GM12878 (cell line): Measurements from ENCODE around the gene GPR119. TPM values are rescaled to one million over a fixed set of nuclear protein-coding genes. Genes with fewer than 3 reads are reported as not detected.

ENCODE experiments used
- ASH2L ChIP-seq: fragments of 300-600, 200-600 bp; sonication (generic); IDR thresholded peaks from 2 replicates; pipeline ENCODE4 v1.6.1; 2017; ENCODE audit warnings: low read depth, mild to moderate bottlenecking, borderline replicate concordance
- ATF7 ChIP-seq: fragments of 450-650 bp; IDR thresholded peaks from 2 replicates; pipeline ENCODE4 v1.6.1; 2016; ENCODE audit warnings: low read depth, mild to moderate bottlenecking
- CHD4 ChIP-seq: fragments of 200-600 bp; sonication (generic); IDR thresholded peaks from 2 replicates; pipeline ENCODE4 v1.6.1; 2016; ENCODE audit warnings: mild to moderate bottlenecking
- CREM ChIP-seq: IDR thresholded peaks from 2 replicates; pipeline ENCODE4 v1.6.1; 2014; ENCODE audit warnings: antibody characterized with exemption, low read depth
- IKZF1 ChIP-seq: fragments of 450-650 bp; conservative IDR thresholded peaks from 2 replicates; pipeline ENCODE4 v1.6.1; 2017; ENCODE audit warnings: antibody characterized with exemption, mild to moderate bottlenecking
- IKZF2 ChIP-seq, 2 experiments: fragments of 450-650 bp; IDR thresholded peaks; 2 replicates each; pipeline ENCODE4 v1.6.1; 2017; ENCODE audit warnings: mild to moderate bottlenecking in 2 of 2, moderate library complexity in 2 of 2
- MEF2B ChIP-seq: fragments of 450-650 bp; IDR thresholded peaks from 2 replicates; pipeline ENCODE4 v1.6.1; 2018; ENCODE audit warnings: mild to moderate bottlenecking, moderate library complexity; ENCODE audit not compliant: partially characterized antibody, poor library complexity, severe bottlenecking
- PAX8 ChIP-seq: fragments of 450-650 bp; IDR thresholded peaks from 2 replicates; pipeline ENCODE4 v1.6.1; 2017; ENCODE audit warnings: mild to moderate bottlenecking, moderate library complexity
- POLR2AphosphoS5 ChIP-seq: IDR thresholded peaks from 2 replicates; pipeline ENCODE4 v1.6.1; 2011; ENCODE audit warnings: mild to moderate bottlenecking, low read length, inconsistent platforms
- RFX5 ChIP-seq: IDR thresholded peaks from 2 replicates; pipeline ENCODE4 v1.6.1; 2011; ENCODE audit warnings: low read depth, low read length, improper control_type of control experiment
- SMC3 ChIP-seq: IDR thresholded peaks from 2 replicates; pipeline ENCODE4 v1.6.1; 2011; ENCODE audit warnings: low read length, improper control_type of control experiment, borderline replicate concordance
- ZNF207 ChIP-seq: fragments of 450-650 bp; IDR thresholded peaks from 2 replicates; pipeline ENCODE4 v1.6.1; 2014; ENCODE audit warnings: antibody characterized with exemption, mild to moderate bottlenecking, borderline replicate concordance
- ZSCAN29 ChIP-seq: fragments of 450-650 bp; IDR thresholded peaks from 2 replicates; pipeline ENCODE4 v1.6.1; 2017; ENCODE audit warnings: mild to moderate bottlenecking, moderate library complexity
- polyA plus RNA-seq, 11 experiments: library from polyadenylated mRNA; depleted of rRNA in 4 of 11; unstranded in 6 of 11; stranded (reverse) in 5 of 11; fragments of >200 nt; fragmentation: Nextera tagmentation in 4 of 11; fragmentation: Illumina TruSeq in 1 of 11; extraction: Ambion mirVana in 4 of 11; extraction: Trizol in 1 of 11; gene quantifications; 1 replicate in 1 of 11; 2 replicates in 10 of 11; pipeline versions ENCODE4 v1.2.1 to v1.2.3, GENCODE V29; 2011 to 2016; ENCODE audit warnings: inconsistent platforms in 2 of 11, missing spikeins in 2 of 11, low read depth in 1 of 11
- total RNA-seq, 4 experiments: library from RNA; depleted of rRNA in 3 of 4; stranded (reverse); fragments of >200 nt in 3 of 4; fragmentation: Illumina TruSeq in 1 of 4; extraction: Trizol in 1 of 4; gene quantifications; 2 replicates each; pipeline versions ENCODE4 v1.2.1 to v1.2.3, GENCODE V29; 2013 to 2021
- TF ChIP-seq, protein P1 (sequence below): fragments of 450-650 bp; IDR thresholded peaks from 2 replicates; pipeline ENCODE4 v1.6.1; 2017; ENCODE audit warnings: mild to moderate bottlenecking, moderate library complexity
- TF ChIP-seq, protein P2 (sequence below): fragments of 450-650 bp; IDR thresholded peaks from 2 replicates; pipeline ENCODE4 v1.6.1; 2018; ENCODE audit warnings: mild to moderate bottlenecking, low read depth, moderate library complexity; ENCODE audit not compliant: partially characterized antibody
- TF ChIP-seq, protein P3 (sequence below): fragments of 450-650 bp; formaldehyde crosslinking; IDR thresholded peaks from 2 replicates; pipeline ENCODE4 v1.4.0; 2022; ENCODE audit warnings: mild to moderate bottlenecking, moderate library complexity
- TF ChIP-seq, protein P4 (sequence below): fragments of 450-650 bp; IDR thresholded peaks from 2 replicates; pipeline ENCODE4 v1.6.1; 2018; ENCODE audit warnings: borderline replicate concordance, mild to moderate bottlenecking; ENCODE audit not compliant: partially characterized antibody

Gene GPR119
- total and polyA plus RNA-seq, 10 of the 15 experiments (the other 5 are each of a cell fraction or from before 2014, with no cell fraction given), result not detected

DNA sequence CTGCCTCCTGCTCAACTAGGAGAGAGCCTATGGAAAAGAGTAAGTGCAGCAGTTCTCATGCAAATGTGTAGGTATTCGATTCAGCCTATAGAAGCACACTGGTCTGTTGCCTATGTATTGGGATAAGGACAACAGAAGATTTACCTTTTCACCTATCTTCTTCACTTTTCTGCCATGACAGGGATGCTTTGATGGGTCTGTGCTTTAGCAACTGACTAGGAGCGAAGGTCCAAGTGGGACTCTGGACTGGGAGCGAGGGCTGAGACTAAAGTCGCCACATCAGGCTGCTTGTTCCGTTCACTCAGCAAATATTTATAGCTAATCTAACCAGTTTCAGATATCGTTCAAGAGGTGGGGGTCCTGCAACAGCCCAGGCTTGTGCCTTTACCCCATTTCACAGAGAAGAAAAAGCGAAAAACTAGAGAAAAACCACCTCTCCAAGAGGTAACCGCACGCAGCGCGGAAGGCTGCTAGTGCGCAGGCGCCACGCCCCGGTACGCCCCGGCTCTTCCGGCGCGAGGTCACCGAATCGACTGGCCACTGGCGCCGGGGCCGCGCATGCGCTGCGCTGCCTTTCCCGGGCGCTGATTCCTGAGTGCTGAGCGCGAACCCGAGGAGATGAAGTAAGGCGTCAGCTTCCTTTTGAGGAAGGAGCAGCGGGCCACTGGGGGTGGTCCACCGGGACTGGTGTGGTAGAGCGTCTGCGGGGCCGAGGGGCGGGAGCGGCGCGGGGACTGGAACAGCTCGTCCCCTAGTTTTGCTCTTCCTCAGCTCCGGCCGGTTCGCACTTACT lies 16.1 kb upstream of the GPR119 start, which contains the start of gene RBMX2 (continued):
- TF ChIP-seq, protein P1, sequence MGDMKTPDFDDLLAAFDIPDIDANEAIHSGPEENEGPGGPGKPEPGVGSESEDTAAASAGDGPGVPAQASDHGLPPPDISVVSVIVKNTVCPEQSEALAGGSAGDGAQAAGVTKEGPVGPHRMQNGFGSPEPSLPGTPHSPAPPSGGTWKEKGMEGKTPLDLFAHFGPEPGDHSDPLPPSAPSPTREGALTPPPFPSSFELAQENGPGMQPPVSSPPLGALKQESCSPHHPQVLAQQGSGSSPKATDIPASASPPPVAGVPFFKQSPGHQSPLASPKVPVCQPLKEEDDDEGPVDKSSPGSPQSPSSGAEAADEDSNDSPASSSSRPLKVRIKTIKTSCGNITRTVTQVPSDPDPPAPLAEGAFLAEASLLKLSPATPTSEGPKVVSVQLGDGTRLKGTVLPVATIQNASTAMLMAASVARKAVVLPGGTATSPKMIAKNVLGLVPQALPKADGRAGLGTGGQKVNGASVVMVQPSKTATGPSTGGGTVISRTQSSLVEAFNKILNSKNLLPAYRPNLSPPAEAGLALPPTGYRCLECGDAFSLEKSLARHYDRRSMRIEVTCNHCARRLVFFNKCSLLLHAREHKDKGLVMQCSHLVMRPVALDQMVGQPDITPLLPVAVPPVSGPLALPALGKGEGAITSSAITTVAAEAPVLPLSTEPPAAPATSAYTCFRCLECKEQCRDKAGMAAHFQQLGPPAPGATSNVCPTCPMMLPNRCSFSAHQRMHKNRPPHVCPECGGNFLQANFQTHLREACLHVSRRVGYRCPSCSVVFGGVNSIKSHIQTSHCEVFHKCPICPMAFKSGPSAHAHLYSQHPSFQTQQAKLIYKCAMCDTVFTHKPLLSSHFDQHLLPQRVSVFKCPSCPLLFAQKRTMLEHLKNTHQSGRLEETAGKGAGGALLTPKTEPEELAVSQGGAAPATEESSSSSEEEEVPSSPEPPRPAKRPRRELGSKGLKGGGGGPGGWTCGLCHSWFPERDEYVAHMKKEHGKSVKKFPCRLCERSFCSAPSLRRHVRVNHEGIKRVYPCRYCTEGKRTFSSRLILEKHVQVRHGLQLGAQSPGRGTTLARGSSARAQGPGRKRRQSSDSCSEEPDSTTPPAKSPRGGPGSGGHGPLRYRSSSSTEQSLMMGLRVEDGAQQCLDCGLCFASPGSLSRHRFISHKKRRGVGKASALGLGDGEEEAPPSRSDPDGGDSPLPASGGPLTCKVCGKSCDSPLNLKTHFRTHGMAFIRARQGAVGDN, result peak; percentile 35; the same call in 1 of the 2 replicates
- no peak for TF ChIP-seq PAX8
- TF ChIP-seq ATF7, result no peak
- no peak for TF ChIP-seq MEF2B
- TF ChIP-seq CREM, result no peak
- TF ChIP-seq ASH2L, result no peak
- no peak for TF ChIP-seq SMC3
- TF ChIP-seq, protein P2, sequence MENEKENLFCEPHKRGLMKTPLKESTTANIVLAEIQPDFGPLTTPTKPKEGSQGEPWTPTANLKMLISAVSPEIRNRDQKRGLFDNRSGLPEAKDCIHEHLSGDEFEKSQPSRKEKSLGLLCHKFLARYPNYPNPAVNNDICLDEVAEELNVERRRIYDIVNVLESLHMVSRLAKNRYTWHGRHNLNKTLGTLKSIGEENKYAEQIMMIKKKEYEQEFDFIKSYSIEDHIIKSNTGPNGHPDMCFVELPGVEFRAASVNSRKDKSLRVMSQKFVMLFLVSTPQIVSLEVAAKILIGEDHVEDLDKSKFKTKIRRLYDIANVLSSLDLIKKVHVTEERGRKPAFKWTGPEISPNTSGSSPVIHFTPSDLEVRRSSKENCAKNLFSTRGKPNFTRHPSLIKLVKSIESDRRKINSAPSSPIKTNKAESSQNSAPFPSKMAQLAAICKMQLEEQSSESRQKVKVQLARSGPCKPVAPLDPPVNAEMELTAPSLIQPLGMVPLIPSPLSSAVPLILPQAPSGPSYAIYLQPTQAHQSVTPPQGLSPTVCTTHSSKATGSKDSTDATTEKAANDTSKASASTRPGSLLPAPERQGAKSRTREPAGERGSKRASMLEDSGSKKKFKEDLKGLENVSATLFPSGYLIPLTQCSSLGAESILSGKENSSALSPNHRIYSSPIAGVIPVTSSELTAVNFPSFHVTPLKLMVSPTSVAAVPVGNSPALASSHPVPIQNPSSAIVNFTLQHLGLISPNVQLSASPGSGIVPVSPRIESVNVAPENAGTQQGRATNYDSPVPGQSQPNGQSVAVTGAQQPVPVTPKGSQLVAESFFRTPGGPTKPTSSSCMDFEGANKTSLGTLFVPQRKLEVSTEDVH, result no peak
- TF ChIP-seq IKZF2 (IDR thresholded peaks at IDR 0.05), result no peak
- no peak for TF ChIP-seq CHD4
- TF ChIP-seq, protein P3, sequence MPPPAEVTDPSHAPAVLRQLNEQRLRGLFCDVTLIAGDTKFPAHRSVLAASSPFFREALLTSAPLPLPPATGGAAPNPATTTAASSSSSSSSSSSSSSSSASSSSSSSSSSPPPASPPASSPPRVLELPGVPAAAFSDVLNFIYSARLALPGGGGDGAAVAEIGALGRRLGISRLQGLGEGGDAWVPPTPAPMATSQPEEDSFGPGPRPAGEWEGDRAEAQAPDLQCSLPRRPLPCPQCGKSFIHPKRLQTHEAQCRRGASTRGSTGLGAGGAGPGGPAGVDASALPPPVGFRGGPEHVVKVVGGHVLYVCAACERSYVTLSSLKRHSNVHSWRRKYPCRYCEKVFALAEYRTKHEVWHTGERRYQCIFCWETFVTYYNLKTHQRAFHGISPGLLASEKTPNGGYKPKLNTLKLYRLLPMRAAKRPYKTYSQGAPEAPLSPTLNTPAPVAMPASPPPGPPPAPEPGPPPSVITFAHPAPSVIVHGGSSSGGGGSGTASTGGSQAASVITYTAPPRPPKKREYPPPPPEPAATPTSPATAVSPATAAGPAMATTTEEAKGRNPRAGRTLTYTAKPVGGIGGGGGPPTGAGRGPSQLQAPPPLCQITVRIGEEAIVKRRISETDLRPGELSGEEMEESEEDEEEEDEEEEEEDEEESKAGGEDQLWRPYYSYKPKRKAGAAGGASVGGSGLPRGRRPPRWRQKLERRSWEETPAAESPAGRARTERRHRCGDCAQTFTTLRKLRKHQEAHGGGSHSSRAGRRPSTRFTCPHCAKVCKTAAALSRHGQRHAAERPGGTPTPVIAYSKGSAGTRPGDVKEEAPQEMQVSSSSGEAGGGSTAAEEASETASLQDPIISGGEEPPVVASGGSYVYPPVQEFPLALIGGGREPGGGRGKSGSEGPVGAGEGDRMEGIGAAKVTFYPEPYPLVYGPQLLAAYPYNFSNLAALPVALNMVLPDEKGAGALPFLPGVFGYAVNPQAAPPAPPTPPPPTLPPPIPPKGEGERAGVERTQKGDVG (CRISPR knock-in tag), result no peak
- no peak for TF ChIP-seq ZNF207
- TF ChIP-seq POLR2AphosphoS5, result peak; percentile 65; the same call in 1 of the 2 replicates
- TF ChIP-seq RFX5, result no peak
- no peak for TF ChIP-seq ZSCAN29
- TF ChIP-seq, protein P4, sequence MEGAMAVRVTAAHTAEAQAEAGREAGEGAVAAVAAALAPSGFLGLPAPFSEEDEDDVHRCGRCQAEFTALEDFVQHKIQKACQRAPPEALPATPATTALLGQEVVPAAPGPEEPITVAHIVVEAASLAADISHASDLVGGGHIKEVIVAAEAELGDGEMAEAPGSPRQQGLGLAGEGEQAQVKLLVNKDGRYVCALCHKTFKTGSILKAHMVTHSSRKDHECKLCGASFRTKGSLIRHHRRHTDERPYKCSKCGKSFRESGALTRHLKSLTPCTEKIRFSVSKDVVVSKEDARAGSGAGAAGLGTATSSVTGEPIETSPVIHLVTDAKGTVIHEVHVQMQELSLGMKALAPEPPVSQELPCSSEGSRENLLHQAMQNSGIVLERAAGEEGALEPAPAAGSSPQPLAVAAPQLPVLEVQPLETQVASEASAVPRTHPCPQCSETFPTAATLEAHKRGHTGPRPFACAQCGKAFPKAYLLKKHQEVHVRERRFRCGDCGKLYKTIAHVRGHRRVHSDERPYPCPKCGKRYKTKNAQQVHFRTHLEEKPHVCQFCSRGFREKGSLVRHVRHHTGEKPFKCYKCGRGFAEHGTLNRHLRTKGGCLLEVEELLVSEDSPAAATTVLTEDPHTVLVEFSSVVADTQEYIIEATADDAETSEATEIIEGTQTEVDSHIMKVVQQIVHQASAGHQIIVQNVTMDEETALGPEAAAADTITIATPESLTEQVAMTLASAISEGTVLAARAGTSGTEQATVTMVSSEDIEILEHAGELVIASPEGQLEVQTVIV, result no peak
- peak; percentile 71 for TF ChIP-seq IKZF1
